HepG2 (cell line): Measurements from ENCODE around the gene PLVAP. TPM values are rescaled to one million over a fixed set of nuclear protein-coding genes. Genes with fewer than 3 reads are reported as not detected.

Experiments used
- BCL6 ChIP-seq: IDR thresholded peaks from 2 replicates; pipeline ENCODE4 v1.6.1; 2016; ENCODE audit warnings: missing genetic modification reagents, missing compliant biosample characterization
- FIP1L1 ChIP-seq: fragments of 200-400 bp; formaldehyde crosslinking; IDR thresholded peaks from 2 replicates; pipeline ENCODE4 v1.6.1; 2018; ENCODE audit warnings: low read depth, mild to moderate bottlenecking, low read length, moderate library complexity, borderline replicate concordance; ENCODE audit not compliant: insufficient read depth
- NCOA5 ChIP-seq: sonication (generic); formaldehyde crosslinking; IDR thresholded peaks from 2 replicates; pipeline ENCODE4 v1.4.0; 2020; ENCODE audit warnings: missing genetic modification reagents
- PHF5A ChIP-seq: IDR thresholded peaks from one replicate; pipeline ENCODE4 v1.6.1; 2018; ENCODE audit warnings: low read depth, missing genetic modification reagents; ENCODE audit not compliant: unreplicated experiment
- SALL1 ChIP-seq: sonication (generic); formaldehyde crosslinking; IDR thresholded peaks from 2 replicates; pipeline ENCODE4 v1.8.0; 2022; ENCODE audit warnings: mild to moderate bottlenecking, missing genetic modification reagents
- SMAD3 ChIP-seq: sonication (generic); formaldehyde crosslinking; IDR thresholded peaks from 2 replicates; pipeline ENCODE4 v1.4.0; 2020; ENCODE audit warnings: missing genetic modification reagents
- STAG1 ChIP-seq: sonication (generic); formaldehyde crosslinking; IDR thresholded peaks from 2 replicates; pipeline ENCODE4 v1.4.0; 2020; ENCODE audit warnings: missing genetic modification reagents
- U2AF2 ChIP-seq: fragments of 200-400 bp; formaldehyde crosslinking; IDR thresholded peaks from 2 replicates; pipeline ENCODE4 v1.6.1; 2017; ENCODE audit warnings: low read depth, mild to moderate bottlenecking, low read length
- ZEB1 ChIP-seq: IDR thresholded peaks from 2 replicates; pipeline ENCODE4 v1.6.1; 2012; ENCODE audit warnings: mild to moderate bottlenecking, low read depth, inconsistent platforms; ENCODE audit not compliant: insufficient replicate concordance
- ZFP36L1 ChIP-seq: sonication (generic); formaldehyde crosslinking; IDR thresholded peaks from 2 replicates; pipeline ENCODE4 v1.8.0; 2022; ENCODE audit warnings: mild to moderate bottlenecking, missing genetic modification reagents, moderate library complexity
- ZNF234 ChIP-seq: sonication (generic); formaldehyde crosslinking; conservative IDR thresholded peaks from 2 replicates; pipeline ENCODE4 v1.5.1; 2020; ENCODE audit warnings: mild to moderate bottlenecking, missing genetic modification reagents
- ZNF256 ChIP-seq: sonication (generic); formaldehyde crosslinking; conservative IDR thresholded peaks from 2 replicates; pipeline ENCODE4 v1.4.0; 2020; ENCODE audit warnings: missing genetic modification reagents
- ZNF432 ChIP-seq: sonication (generic); formaldehyde crosslinking; IDR thresholded peaks from 2 replicates; pipeline ENCODE4 v1.5.0; 2020; ENCODE audit warnings: missing genetic modification reagents, mild to moderate bottlenecking, borderline replicate concordance
- ZNF441 ChIP-seq: sonication (generic); formaldehyde crosslinking; IDR thresholded peaks from 2 replicates; pipeline ENCODE4 v1.7.0; 2021; ENCODE audit warnings: missing genetic modification reagents, borderline replicate concordance
- ZNF558 ChIP-seq: sonication (generic); formaldehyde crosslinking; IDR thresholded peaks from 2 replicates; pipeline ENCODE4 v1.9.0; 2022; ENCODE audit warnings: mild to moderate bottlenecking, missing genetic modification reagents, borderline replicate concordance
- ZNF589 ChIP-seq: sonication (generic); formaldehyde crosslinking; conservative IDR thresholded peaks from 2 replicates; pipeline ENCODE4 v1.8.0; 2022; ENCODE audit warnings: mild to moderate bottlenecking, moderate library complexity, missing genetic modification reagents
- ZNF614 ChIP-seq: IDR thresholded peaks from 2 replicates; pipeline ENCODE4 v1.6.1; 2018; ENCODE audit warnings: missing biosample characterization, missing genetic modification reagents, inconsistent platforms, borderline replicate concordance
- ZNF766 ChIP-seq: sonication (generic); formaldehyde crosslinking; IDR thresholded peaks from 2 replicates; pipeline ENCODE4 v1.5.0; 2020; ENCODE audit warnings: missing genetic modification reagents, borderline replicate concordance
- polyA plus RNA-seq, 8 experiments: library from polyadenylated mRNA; depleted of rRNA in 3 of 8; stranded (reverse) in 7 of 8; unstranded in 1 of 8; fragments of >200 nt; fragmentation: Illumina TruSeq in 4 of 8; extraction: Trizol in 4 of 8; gene quantifications; 2 replicates each; pipeline versions ENCODE4 v1.2.1 to v1.2.3, GENCODE V29; 2011 to 2016; ENCODE audit warnings: low read depth in 4 of 8, missing spikeins in 1 of 8, mixed read lengths in 1 of 8; ENCODE audit not compliant: insufficient read depth in 1 of 8
- total RNA-seq, 5 experiments: library from RNA; depleted of rRNA; stranded (reverse); fragments of >200 nt; fragmentation: Illumina TruSeq; extraction: Trizol; gene quantifications; 2 replicates each; pipeline ENCODE4 v1.2.3, GENCODE V29; 2016; ENCODE audit warnings: low read depth in 1 of 5
- TF ChIP-seq, protein P1 (sequence below): sonication (generic); formaldehyde crosslinking; IDR thresholded peaks from 2 replicates; pipeline ENCODE4 v1.5.0; 2020; ENCODE audit warnings: mild to moderate bottlenecking, missing genetic modification reagents
- TF ChIP-seq, protein P2 (sequence below): IDR thresholded peaks from 2 replicates; pipeline ENCODE4 v1.6.1; 2016; ENCODE audit warnings: low read depth, borderline replicate concordance
- TF ChIP-seq, protein P3 (sequence below): sonication (generic); formaldehyde crosslinking; IDR thresholded peaks from 2 replicates; pipeline ENCODE4 v1.4.0; 2020; ENCODE audit warnings: missing genetic modification reagents, borderline replicate concordance
- TF ChIP-seq, protein P4 (sequence below), 2 experiments: sonication (generic) in 1 of 2; formaldehyde crosslinking in 1 of 2; IDR thresholded peaks; 2 replicates each; pipeline versions ENCODE4 v1.4.0 to v1.6.1; 2018 to 2020; ENCODE audit warnings: missing genetic modification reagents in 2 of 2, borderline replicate concordance in 1 of 2, low read depth in 1 of 2, mild to moderate bottlenecking in 1 of 2, missing biosample characterization in 1 of 2

PLVAP gene
- total and polyA plus RNA-seq, 2 of the 13 experiments (the other 11 are each of a cell fraction or from before 2014, with no cell fraction given): 0.26 TPM; not detected in 1

DNA sequence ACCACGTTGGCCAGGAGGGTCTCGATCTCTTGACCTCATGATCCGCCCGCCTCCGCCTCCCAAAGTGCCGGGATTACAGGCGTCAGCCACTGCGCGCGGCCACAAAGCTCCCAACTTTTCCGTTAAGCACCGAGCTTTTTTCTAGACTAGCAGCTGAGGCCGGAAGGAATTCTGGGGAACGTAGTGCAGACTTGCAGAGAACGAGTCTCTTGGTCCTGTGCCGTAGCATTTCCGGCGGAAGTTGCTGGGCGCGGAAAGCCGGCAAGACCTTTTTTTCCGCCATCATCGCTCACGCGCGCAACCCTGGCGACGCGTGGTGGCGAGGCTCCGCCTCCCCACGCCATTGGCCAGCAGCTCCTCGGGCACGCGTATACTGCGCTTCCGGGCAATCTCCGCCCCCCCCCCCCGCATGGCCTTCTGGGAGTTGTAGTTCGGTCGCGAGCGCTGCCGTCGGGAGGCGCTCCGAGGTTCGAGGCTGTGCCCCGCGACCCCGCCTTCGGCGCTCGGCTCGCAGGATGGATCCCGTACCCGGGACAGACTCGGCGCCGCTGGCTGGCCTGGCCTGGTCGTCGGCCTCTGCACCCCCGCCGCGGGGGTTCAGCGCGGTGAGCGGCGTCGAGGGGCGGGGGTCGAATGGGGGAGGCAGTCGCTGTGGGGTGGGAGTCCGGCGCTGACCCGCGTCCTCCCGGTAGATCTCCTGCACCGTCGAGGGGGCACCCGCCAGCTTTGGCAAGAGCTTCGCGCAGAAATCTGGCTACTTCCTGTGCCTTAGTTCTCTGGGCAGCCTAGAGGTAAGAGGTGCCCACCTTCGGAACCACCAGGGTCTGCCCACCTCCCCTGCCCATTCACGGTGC is 42.7 kb upstream of the PLVAP start, which contains the start of gene MVB12A (continued):
- TF ChIP-seq ZNF766: 0 out of 2 replicates have a peak, but pooled peaks have one; percentile 40
- TF ChIP-seq, protein P1, sequence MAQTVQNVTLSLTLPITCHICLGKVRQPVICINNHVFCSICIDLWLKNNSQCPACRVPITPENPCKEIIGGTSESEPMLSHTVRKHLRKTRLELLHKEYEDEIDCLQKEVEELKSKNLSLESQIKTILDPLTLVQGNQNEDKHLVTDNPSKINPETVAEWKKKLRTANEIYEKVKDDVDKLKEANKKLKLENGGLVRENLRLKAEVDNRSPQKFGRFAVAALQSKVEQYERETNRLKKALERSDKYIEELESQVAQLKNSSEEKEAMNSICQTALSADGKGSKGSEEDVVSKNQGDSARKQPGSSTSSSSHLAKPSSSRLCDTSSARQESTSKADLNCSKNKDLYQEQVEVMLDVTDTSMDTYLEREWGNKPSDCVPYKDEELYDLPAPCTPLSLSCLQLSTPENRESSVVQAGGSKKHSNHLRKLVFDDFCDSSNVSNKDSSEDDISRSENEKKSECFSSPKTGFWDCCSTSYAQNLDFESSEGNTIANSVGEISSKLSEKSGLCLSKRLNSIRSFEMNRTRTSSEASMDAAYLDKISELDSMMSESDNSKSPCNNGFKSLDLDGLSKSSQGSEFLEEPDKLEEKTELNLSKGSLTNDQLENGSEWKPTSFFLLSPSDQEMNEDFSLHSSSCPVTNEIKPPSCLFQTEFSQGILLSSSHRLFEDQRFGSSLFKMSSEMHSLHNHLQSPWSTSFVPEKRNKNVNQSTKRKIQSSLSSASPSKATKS (CRISPR knock-in tag): no peak
- TF ChIP-seq ZFP36L1 (CRISPR knock-in tag): 0 out of 2 replicates have a peak, but pooled peaks have one; percentile 30
- TF ChIP-seq BCL6 (CRISPR knock-in tag): no peak
- TF ChIP-seq ZEB1: no peak
- TF ChIP-seq, protein P2, sequence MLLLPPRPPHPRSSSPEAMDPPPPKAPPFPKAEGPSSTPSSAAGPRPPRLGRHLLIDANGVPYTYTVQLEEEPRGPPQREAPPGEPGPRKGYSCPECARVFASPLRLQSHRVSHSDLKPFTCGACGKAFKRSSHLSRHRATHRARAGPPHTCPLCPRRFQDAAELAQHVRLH (CRISPR knock-in tag): peak; percentile 96; the same call in 1 of the 2 replicates
- TF ChIP-seq, protein P3, sequence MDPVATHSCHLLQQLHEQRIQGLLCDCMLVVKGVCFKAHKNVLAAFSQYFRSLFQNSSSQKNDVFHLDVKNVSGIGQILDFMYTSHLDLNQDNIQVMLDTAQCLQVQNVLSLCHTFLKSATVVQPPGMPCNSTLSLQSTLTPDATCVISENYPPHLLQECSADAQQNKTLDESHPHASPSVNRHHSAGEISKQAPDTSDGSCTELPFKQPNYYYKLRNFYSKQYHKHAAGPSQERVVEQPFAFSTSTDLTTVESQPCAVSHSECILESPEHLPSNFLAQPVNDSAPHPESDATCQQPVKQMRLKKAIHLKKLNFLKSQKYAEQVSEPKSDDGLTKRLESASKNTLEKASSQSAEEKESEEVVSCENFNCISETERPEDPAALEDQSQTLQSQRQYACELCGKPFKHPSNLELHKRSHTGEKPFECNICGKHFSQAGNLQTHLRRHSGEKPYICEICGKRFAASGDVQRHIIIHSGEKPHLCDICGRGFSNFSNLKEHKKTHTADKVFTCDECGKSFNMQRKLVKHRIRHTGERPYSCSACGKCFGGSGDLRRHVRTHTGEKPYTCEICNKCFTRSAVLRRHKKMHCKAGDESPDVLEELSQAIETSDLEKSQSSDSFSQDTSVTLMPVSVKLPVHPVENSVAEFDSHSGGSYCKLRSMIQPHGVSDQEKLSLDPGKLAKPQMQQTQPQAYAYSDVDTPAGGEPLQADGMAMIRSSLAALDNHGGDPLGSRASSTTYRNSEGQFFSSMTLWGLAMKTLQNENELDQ: no peak
- peak; percentile 66 for TF ChIP-seq SALL1 (CRISPR knock-in tag)
- TF ChIP-seq STAG1 (CRISPR knock-in tag): no peak
- peak; percentile 45; the same call in 1 of the 2 replicates for TF ChIP-seq ZNF441
- TF ChIP-seq ZNF589 (CRISPR knock-in tag): no peak
- TF ChIP-seq FIP1L1: no peak
- TF ChIP-seq, protein P4, sequence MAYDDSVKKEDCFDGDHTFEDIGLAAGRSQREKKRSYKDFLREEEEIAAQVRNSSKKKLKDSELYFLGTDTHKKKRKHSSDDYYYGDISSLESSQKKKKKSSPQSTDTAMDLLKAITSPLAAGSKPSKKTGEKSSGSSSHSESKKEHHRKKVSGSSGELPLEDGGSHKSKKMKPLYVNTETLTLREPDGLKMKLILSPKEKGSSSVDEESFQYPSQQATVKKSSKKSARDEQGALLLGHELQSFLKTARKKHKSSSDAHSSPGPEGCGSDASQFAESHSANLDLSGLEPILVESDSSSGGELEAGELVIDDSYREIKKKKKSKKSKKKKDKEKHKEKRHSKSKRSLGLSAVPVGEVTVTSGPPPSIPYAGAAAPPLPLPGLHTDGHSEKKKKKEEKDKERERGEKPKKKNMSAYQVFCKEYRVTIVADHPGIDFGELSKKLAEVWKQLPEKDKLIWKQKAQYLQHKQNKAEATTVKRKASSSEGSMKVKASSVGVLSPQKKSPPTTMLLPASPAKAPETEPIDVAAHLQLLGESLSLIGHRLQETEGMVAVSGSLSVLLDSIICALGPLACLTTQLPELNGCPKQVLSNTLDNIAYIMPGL (CRISPR knock-in tag; IDR thresholded peaks at IDR 0.05; ENCODE audit: borderline replicate concordance in 1 of 2, low read depth in 1 of 2): peak in 1 of 2 experiments; percentile 83; a peak in 3 of 4 replicates
- TF ChIP-seq ZNF558 (CRISPR knock-in tag): no peak
- no peak for TF ChIP-seq U2AF2
- no peak for TF ChIP-seq ZNF432 (CRISPR knock-in tag)
- TF ChIP-seq PHF5A (CRISPR knock-in tag): peak; percentile 36
- TF ChIP-seq ZNF256 (CRISPR knock-in tag): peak; percentile 53; the same call in 1 of the 2 replicates
- TF ChIP-seq SMAD3: 0 out of 2 replicates have a peak, but pooled peaks have one; percentile 15
- no peak for TF ChIP-seq ZNF234 (CRISPR knock-in tag)
- no peak for TF ChIP-seq ZNF614 (CRISPR knock-in tag)
- no peak for TF ChIP-seq NCOA5
